ENCODE results near the gene TMEM233. TPM values are rescaled to one million over a fixed set of nuclear protein-coding genes. Genes with fewer than 3 reads are reported as not detected.

Gene TMEM233
- polyA plus RNA-seq, 1 experiment = not detected

- CTCF ChIA-PET = interaction anchor here (2.0 kb wide), 1 partner anchor 116 kb away, joined by 16 read pairs; no protein-coding TSS in a partner anchor
- TF ChIP-seq CTCF (IDR thresholded peaks at IDR 0.05; ENCODE audit: low read depth, low read length) = no peak
- H3K27me3 ChIP-seq (ENCODE audit: control insufficient read depth, insufficient read depth, low read length) = peaks cover 3% of the 10 kb centered on the region
- H3K27ac ChIP-seq (ENCODE audit: low read depth, low read length) = no peak overlapping the region
- peaks cover 5% of the 10 kb centered on the region; the same call in 1 of the 2 replicates for H3K9me3 ChIP-seq (ENCODE audit: control insufficient read depth, insufficient read depth, low read length)
- no peak for DNase-seq (ENCODE audit: low read depth, low spot score)
- no peak overlapping the region for H3K4me3 ChIP-seq (ENCODE audit: low read depth, low read length)
- POLR2A ChIA-PET = no interaction called here
These were observed 71.1 kb downstream of the TMEM233 start for GRCh38 chr12:119664642-119665041.

- POLR2A ChIA-PET = no interaction called here
- H3K4me3 ChIP-seq (ENCODE audit: low read depth, low read length) = no peak overlapping the region
- DNase-seq (ENCODE audit: low read depth, low spot score) = no peak
- H3K9me3 ChIP-seq (ENCODE audit: control insufficient read depth, insufficient read depth, low read length) = peaks cover 5% of the 10 kb centered on the region; the same call in 1 of the 2 replicates
- CTCF ChIA-PET = interaction anchor here (0.7 to 2.0 kb wide), 2 partner anchors 116 to 238 kb away, joined by 3 to 16 read pairs; no protein-coding TSS in a partner anchor
- H3K27me3 ChIP-seq (ENCODE audit: control insufficient read depth, insufficient read depth, low read length) = peaks cover 3% of the 10 kb centered on the region
- no peak for TF ChIP-seq CTCF (IDR thresholded peaks at IDR 0.05; ENCODE audit: low read depth, low read length)
- H3K27ac ChIP-seq (ENCODE audit: low read depth, low read length) = no peak overlapping the region
These were observed 71.8 kb downstream of the TMEM233 start for GRCh38 chr12:119665164-119665929.

- POLR2A ChIA-PET = no interaction called here
- CTCF ChIA-PET = interaction anchor here (2.0 kb wide), 1 partner anchor 115 kb away, joined by 16 read pairs; no protein-coding TSS in a partner anchor
- DNase-seq (ENCODE audit: low read depth, low spot score) = no peak
- Histone ChIP-seq H3K27me3 (ENCODE audit: control insufficient read depth, insufficient read depth, low read length) (peaks cover 3% of the 10 kb centered on the region), H3K9me3 (ENCODE audit: control insufficient read depth, insufficient read depth, low read length) (peaks cover 5% of the 10 kb centered on the region; the same call in 1 of the 2 replicates), H3K4me3 (ENCODE audit: low read depth, low read length) (no peak overlapping the region), H3K27ac (ENCODE audit: low read depth, low read length) (no peak overlapping the region)
- TF ChIP-seq CTCF (IDR thresholded peaks at IDR 0.05; ENCODE audit: low read depth, low read length) = no peak
These were observed 72.7 kb downstream of the TMEM233 start for GRCh38 chr12:119666226-119666795.

GRCh38 chr12:119666900-119667576, 73.5 kb downstream of the TMEM233 start:
- no peak for DNase-seq (ENCODE audit: low read depth, low spot score)
- ChIA-PET POLR2A (interaction anchor here (0.6 kb wide), 1 partner anchor 244 kb away, joined by 3 read pairs; no protein-coding TSS in a partner anchor), CTCF (interaction anchor here (0.6 to 2.2 kb wide), 18 partner anchors 8 to 1265 kb away, joined by 3 to 25 read pairs (median 4); no protein-coding TSS in a partner anchor)
- Histone ChIP-seq H3K9me3 (ENCODE audit: control insufficient read depth, insufficient read depth, low read length) (peaks cover 5% of the 10 kb centered on the region; the same call in 1 of the 2 replicates), H3K4me3 (ENCODE audit: low read depth, low read length) (peak overlapping the region; percentile 58), H3K27me3 (ENCODE audit: control insufficient read depth, insufficient read depth, low read length) (peaks cover 3% of the 10 kb centered on the region), H3K27ac (ENCODE audit: low read depth, low read length) (no peak overlapping the region)
- no peak for TF ChIP-seq CTCF (IDR thresholded peaks at IDR 0.05; ENCODE audit: low read depth, low read length)

All from AG04450 (cell line).